ENCODE measurements around the gene AIF1L. TPM values are rescaled to one million over a fixed set of nuclear protein-coding genes. Genes with fewer than 3 reads are reported as not detected.

The AIF1L gene
- total RNA-seq, 2 experiments from 2014 or later, result 0.37 to 1.4 TPM

GRCh38 chr9:131065599-131065998, 30.7 kb upstream of the AIF1L start:
- Mint-ChIP-seq H3K4me1 (no peaks in the 10 kb centered on the region), H3K36me3 (ENCODE audit: low read depth) (no peaks in the 10 kb centered on the region), H3K4me3 (no peak overlapping the region), H3K9me3 (no peaks in the 10 kb centered on the region), H3K27me3 (no peaks in the 10 kb centered on the region), H3K27ac (no peak overlapping the region)
- no peak for DNase-seq
- POLR2A ChIA-PET, result no interaction called here
- CTCF ChIA-PET, result no interaction called here

GRCh38 chr9:131067625-131068024, 28.7 kb upstream of the AIF1L start:
- H3K4me1 Mint-ChIP-seq, result no peaks in the 10 kb centered on the region

GRCh38 chr9:131068076-131068816, 28.1 kb upstream of the AIF1L start:
- Mint-ChIP-seq H3K27me3 (no peaks in the 10 kb centered on the region), H3K9me3 (no peaks in the 10 kb centered on the region), H3K36me3 (ENCODE audit: low read depth) (no peaks in the 10 kb centered on the region), H3K27ac (no peak overlapping the region), H3K4me1 (no peaks in the 10 kb centered on the region), H3K4me3 (no peak overlapping the region)
- POLR2A ChIA-PET, result no interaction called here
- CTCF ChIA-PET, result interaction anchor here (0.6 kb wide), 1 partner anchor 16 kb away, joined by 3 read pairs; no protein-coding TSS in a partner anchor
- DNase-seq, result no peak

More at GRCh38 chr9:131067625-131068024, 28.7 kb upstream of the AIF1L start:
- POLR2A ChIA-PET, result no interaction called here
- H3K9me3 Mint-ChIP-seq, result no peaks in the 10 kb centered on the region
- H3K27ac Mint-ChIP-seq, result no peak overlapping the region
- DNase-seq, result no peak
- H3K4me3 Mint-ChIP-seq, result no peak overlapping the region
- no peaks in the 10 kb centered on the region for H3K27me3 Mint-ChIP-seq
- H3K36me3 Mint-ChIP-seq (ENCODE audit: low read depth), result no peaks in the 10 kb centered on the region
- CTCF ChIA-PET, result no interaction called here

- ChIA-PET CTCF (no interaction called here), POLR2A (no interaction called here)
- DNase-seq, result no peak
- H3K27me3 Mint-ChIP-seq, result no peaks in the 10 kb centered on the region
- no peak overlapping the region for H3K4me3 Mint-ChIP-seq
- no peaks in the 10 kb centered on the region for H3K36me3 Mint-ChIP-seq (ENCODE audit: low read depth)
- no peaks in the 10 kb centered on the region for H3K4me1 Mint-ChIP-seq
- H3K27ac Mint-ChIP-seq, result no peak overlapping the region
- no peaks in the 10 kb centered on the region for H3K9me3 Mint-ChIP-seq
These were observed 26.6 kb upstream of the AIF1L start for GRCh38 chr9:131069699-131070098.

- Mint-ChIP-seq H3K4me3 (no peak overlapping the region), H3K4me1 (no peaks in the 10 kb centered on the region), H3K27me3 (no peaks in the 10 kb centered on the region), H3K36me3 (ENCODE audit: low read depth) (no peaks in the 10 kb centered on the region), H3K9me3 (no peaks in the 10 kb centered on the region), H3K27ac (no peak overlapping the region)
- DNase-seq, result no peak
- CTCF ChIA-PET, result no interaction called here
- POLR2A ChIA-PET, result no interaction called here
These were observed 24.0 kb upstream of the AIF1L start for GRCh38 chr9:131072107-131072870.

GRCh38 chr9:131072871-131073237, 23.5 kb upstream of the AIF1L start:
- H3K9me3 Mint-ChIP-seq, result no peaks in the 10 kb centered on the region
- H3K36me3 Mint-ChIP-seq (ENCODE audit: low read depth), result no peaks in the 10 kb centered on the region
- no peaks in the 10 kb centered on the region for H3K27me3 Mint-ChIP-seq
- no peak overlapping the region for H3K4me3 Mint-ChIP-seq
- ChIA-PET POLR2A (no interaction called here), CTCF (no interaction called here)
- no peak overlapping the region for H3K27ac Mint-ChIP-seq
- H3K4me1 Mint-ChIP-seq, result no peaks in the 10 kb centered on the region
- no peak for DNase-seq

GRCh38 chr9:131076347-131077195, 19.8 kb upstream of the AIF1L start:
- H3K9me3 Mint-ChIP-seq, result no peaks in the 10 kb centered on the region
- no peaks in the 10 kb centered on the region for H3K4me1 Mint-ChIP-seq
- no peaks in the 10 kb centered on the region for H3K27me3 Mint-ChIP-seq
- CTCF ChIA-PET, result interaction anchor here (0.6 to 1.6 kb wide), 4 partner anchors 13 to 306 kb away, joined by 3 to 4 read pairs (median 3); no protein-coding TSS in a partner anchor
- no peak for DNase-seq
- POLR2A ChIA-PET, result no interaction called here
- H3K27ac Mint-ChIP-seq, result no peak overlapping the region
- no peak overlapping the region for H3K4me3 Mint-ChIP-seq
- no peaks in the 10 kb centered on the region for H3K36me3 Mint-ChIP-seq (ENCODE audit: low read depth)

- H3K36me3 Mint-ChIP-seq (ENCODE audit: low read depth), result no peaks in the 10 kb centered on the region
- POLR2A ChIA-PET, result no interaction called here
These were observed 17.6 kb upstream of the AIF1L start for GRCh38 chr9:131078427-131079366.

GRCh38 chr9:131080589-131080988, 15.7 kb upstream of the AIF1L start:
- H3K27ac Mint-ChIP-seq, result no peak overlapping the region
- no peaks in the 10 kb centered on the region for H3K9me3 Mint-ChIP-seq
- POLR2A ChIA-PET, result no interaction called here
- no peak overlapping the region for H3K4me3 Mint-ChIP-seq
- CTCF ChIA-PET, result no interaction called here
- DNase-seq, result no peak
- no peaks in the 10 kb centered on the region for H3K36me3 Mint-ChIP-seq (ENCODE audit: low read depth)
- H3K27me3 Mint-ChIP-seq, result peaks cover 2% of the 10 kb centered on the region
- no peaks in the 10 kb centered on the region for H3K4me1 Mint-ChIP-seq

More at GRCh38 chr9:131078427-131079366, 17.6 kb upstream of the AIF1L start:
- Mint-ChIP-seq H3K27me3 (no peaks in the 10 kb centered on the region), H3K4me1 (no peaks in the 10 kb centered on the region), H3K27ac (no peak overlapping the region), H3K4me3 (no peak overlapping the region), H3K9me3 (no peaks in the 10 kb centered on the region)
- CTCF ChIA-PET, result interaction anchor here (0.6 kb wide), 1 partner anchor 385 kb away, joined by 3 read pairs; no protein-coding TSS in a partner anchor
- no peak for DNase-seq

- ChIA-PET CTCF (interaction anchor here (0.6 kb wide), 1 partner anchor 1654 kb away, joined by 3 read pairs; no protein-coding TSS in a partner anchor), POLR2A (no interaction called here)
- H3K4me3 Mint-ChIP-seq, result no peak overlapping the region
- no peaks in the 10 kb centered on the region for H3K36me3 Mint-ChIP-seq (ENCODE audit: low read depth)
- no peaks in the 10 kb centered on the region for H3K4me1 Mint-ChIP-seq
- peaks cover 2% of the 10 kb centered on the region for H3K27me3 Mint-ChIP-seq
- DNase-seq, result no peak
- H3K9me3 Mint-ChIP-seq, result no peaks in the 10 kb centered on the region
- H3K27ac Mint-ChIP-seq, result no peak overlapping the region
These were observed 14.5 kb upstream of the AIF1L start for GRCh38 chr9:131081868-131082267.

- no peak overlapping the region for H3K27ac Mint-ChIP-seq
- CTCF ChIA-PET, result interaction anchor here (0.6 to 0.9 kb wide), 3 partner anchors 13 to 398 kb away, joined by 3 to 5 read pairs (median 4); partner anchors contain the start of gene AIF1L
- no peak for DNase-seq
- no peak overlapping the region for H3K4me3 Mint-ChIP-seq
- H3K27me3 Mint-ChIP-seq, result peaks cover 2% of the 10 kb centered on the region
- no peaks in the 10 kb centered on the region for H3K36me3 Mint-ChIP-seq (ENCODE audit: low read depth)
- POLR2A ChIA-PET, result no interaction called here
- no peaks in the 10 kb centered on the region for H3K9me3 Mint-ChIP-seq
- H3K4me1 Mint-ChIP-seq, result no peaks in the 10 kb centered on the region
These were observed 13.4 kb upstream of the AIF1L start for GRCh38 chr9:131082774-131083512.
